Endothelial cell of umbilical vein (primary cell): Measurements from ENCODE around the gene HOXC12.

ENCODE experiments used
- EZH2 ChIP-seq: IDR thresholded peaks from 2 replicates; pipeline ENCODE4 v1.6.1; 2012; ENCODE audit warnings: borderline replicate concordance, low read depth, mild to moderate bottlenecking, moderate library complexity, low read length, inconsistent platforms; ENCODE audit not compliant: severe bottlenecking
- FOS ChIP-seq: IDR thresholded peaks from 2 replicates; pipeline ENCODE4 v1.6.1; 2011; ENCODE audit warnings: mild to moderate bottlenecking, low read length, moderate library complexity, borderline replicate concordance; ENCODE audit not compliant: insufficient read depth
- GATA2 ChIP-seq: IDR thresholded peaks from 2 replicates; pipeline ENCODE4 v1.7.0; 2011; ENCODE audit warnings: low read depth, mild to moderate bottlenecking, moderate library complexity, mixed read lengths, low read length; ENCODE audit not compliant: insufficient read length, insufficient read depth
- JUN ChIP-seq: IDR thresholded peaks from 2 replicates; pipeline ENCODE4 v1.6.1; 2011; ENCODE audit warnings: borderline replicate concordance, low read depth; ENCODE audit not compliant: insufficient read length, insufficient read depth
- MYC ChIP-seq: IDR thresholded peaks from one replicate; pipeline ENCODE4 v1.6.1; 2011; ENCODE audit warnings: mild to moderate bottlenecking, low read depth, low read length
- POLR2A ChIP-seq: IDR thresholded peaks from 2 replicates; pipeline ENCODE4 v1.6.1; 2012; ENCODE audit warnings: low read depth, mild to moderate bottlenecking, control low read depth, low read length
- POLR2AphosphoS5 ChIP-seq: IDR thresholded peaks from 2 replicates; pipeline ENCODE4 v1.6.1; 2012; ENCODE audit warnings: low read depth, mild to moderate bottlenecking, control low read depth, low read length, moderate library complexity; ENCODE audit not compliant: insufficient read depth
- TF ChIP-seq, protein P1 (sequence below), 2 donors: IDR thresholded peaks; 1 replicate in 1 of 2; 2 replicates in 1 of 2; pipeline ENCODE4 v1.5.1; 2011; ENCODE audit warnings: low read length in 2 of 2, mild to moderate bottlenecking in 2 of 2, moderate library complexity in 2 of 2, control low read depth in 1 of 2, inconsistent platforms in 1 of 2, low read depth in 1 of 2; ENCODE audit not compliant: insufficient read depth in 1 of 2; ENCODE audit errors: extremely low read depth in 1 of 2
- TF ChIP-seq, protein P2 (sequence below): IDR thresholded peaks from 2 replicates; pipeline ENCODE4 v1.6.1; 2011; ENCODE audit not compliant: insufficient read depth, insufficient read length

DNA sequence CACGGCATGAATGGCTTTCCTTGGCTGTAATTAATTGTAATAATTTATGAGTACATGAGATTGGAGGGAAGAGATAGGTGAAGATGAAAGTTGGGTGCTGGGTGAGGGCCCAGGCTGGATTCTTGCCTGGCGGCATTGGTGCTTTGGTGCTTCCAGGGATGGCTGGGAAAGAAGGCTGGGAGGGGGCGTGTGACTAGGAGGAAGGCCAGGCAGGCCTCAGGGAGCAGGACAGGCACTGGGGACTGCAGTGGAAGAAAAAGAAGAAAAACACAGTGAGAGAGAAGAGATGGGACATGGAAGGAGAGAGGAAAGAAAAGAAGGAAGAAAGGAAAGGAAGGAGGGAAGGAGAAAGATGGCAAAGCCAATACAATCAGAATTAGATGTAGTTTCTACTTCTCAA is 48.9 kb downstream of the HOXC12 start:
- TF ChIP-seq, protein P1, sequence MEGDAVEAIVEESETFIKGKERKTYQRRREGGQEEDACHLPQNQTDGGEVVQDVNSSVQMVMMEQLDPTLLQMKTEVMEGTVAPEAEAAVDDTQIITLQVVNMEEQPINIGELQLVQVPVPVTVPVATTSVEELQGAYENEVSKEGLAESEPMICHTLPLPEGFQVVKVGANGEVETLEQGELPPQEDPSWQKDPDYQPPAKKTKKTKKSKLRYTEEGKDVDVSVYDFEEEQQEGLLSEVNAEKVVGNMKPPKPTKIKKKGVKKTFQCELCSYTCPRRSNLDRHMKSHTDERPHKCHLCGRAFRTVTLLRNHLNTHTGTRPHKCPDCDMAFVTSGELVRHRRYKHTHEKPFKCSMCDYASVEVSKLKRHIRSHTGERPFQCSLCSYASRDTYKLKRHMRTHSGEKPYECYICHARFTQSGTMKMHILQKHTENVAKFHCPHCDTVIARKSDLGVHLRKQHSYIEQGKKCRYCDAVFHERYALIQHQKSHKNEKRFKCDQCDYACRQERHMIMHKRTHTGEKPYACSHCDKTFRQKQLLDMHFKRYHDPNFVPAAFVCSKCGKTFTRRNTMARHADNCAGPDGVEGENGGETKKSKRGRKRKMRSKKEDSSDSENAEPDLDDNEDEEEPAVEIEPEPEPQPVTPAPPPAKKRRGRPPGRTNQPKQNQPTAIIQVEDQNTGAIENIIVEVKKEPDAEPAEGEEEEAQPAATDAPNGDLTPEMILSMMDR (IDR thresholded peaks at IDR 0.05; ENCODE audit: extremely low read depth in 1 of 2, insufficient read depth in 1 of 2, low read depth in 1 of 2, low read length in 2 of 2), result no peak
- TF ChIP-seq JUN (no peak), MYC (no peak), EZH2 (no peak), POLR2AphosphoS5 (no peak), POLR2A (no peak), GATA2 (no peak), FOS (no peak)
- TF ChIP-seq, protein P2, sequence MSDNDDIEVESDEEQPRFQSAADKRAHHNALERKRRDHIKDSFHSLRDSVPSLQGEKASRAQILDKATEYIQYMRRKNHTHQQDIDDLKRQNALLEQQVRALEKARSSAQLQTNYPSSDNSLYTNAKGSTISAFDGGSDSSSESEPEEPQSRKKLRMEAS, result no peak
